Lung (tissue), 12 donors: Measurements from ENCODE around the gene NLRX1. TPM values are rescaled to one million over a fixed set of nuclear protein-coding genes. Genes with fewer than 3 reads are reported as not detected.
"Not testable (repeated sequence)": the region's sequence is repeated elsewhere in the genome, so short reads cannot be mapped to it uniquely, and the experiment has no call there.

Source experiments
- ATAC-seq: fragments of 200-7000 bp; cut with Tn5 transposase; one replicate; pipeline ENCODE4 v1.9.1; 2020; ENCODE audit warnings: moderate number of reproducible peaks; ENCODE audit not compliant: insufficient read depth, low FRiP score
- DNase-seq, 3 donors: peaks; one replicate each; pipeline ENCODE4 v3.0.0-alpha.2; 2013 to 2017
- H3K27ac ChIP-seq, 2 donors: one replicate each; pipeline ENCODE4 v1.5.1; 2013; ENCODE audit warnings: mild to moderate bottlenecking in 2 of 2, moderate library complexity in 2 of 2, control low read depth in 1 of 2, inconsistent platforms in 1 of 2, low read depth in 1 of 2, low read length in 1 of 2
- H3K27me3 ChIP-seq, 3 donors: one replicate each; pipeline ENCODE4 v1.5.1; 2013; ENCODE audit warnings: low read length in 2 of 3; ENCODE audit not compliant: control insufficient read depth in 3 of 3, insufficient read depth in 3 of 3
- H3K36me3 ChIP-seq, 4 donors: one replicate each; pipeline ENCODE4 v1.5.1; 2013; ENCODE audit warnings: low read length in 4 of 4, mild to moderate bottlenecking in 1 of 4, moderate library complexity in 1 of 4; ENCODE audit not compliant: control insufficient read depth in 4 of 4, insufficient read depth in 4 of 4
- H3K4me1 ChIP-seq, 5 donors: one replicate each; pipeline ENCODE4 v1.5.1; 2013; ENCODE audit warnings: low read length in 5 of 5, mild to moderate bottlenecking in 2 of 5, moderate library complexity in 1 of 5; ENCODE audit not compliant: control insufficient read depth in 5 of 5, insufficient read depth in 5 of 5
- H3K4me3 ChIP-seq: one replicate; pipeline ENCODE4 v1.5.1; 2013; ENCODE audit warnings: mild to moderate bottlenecking, control low read depth, moderate library complexity
- H3K9ac ChIP-seq, 2 donors: one replicate each; pipeline ENCODE4 v1.5.1; 2013; ENCODE audit warnings: low read length in 2 of 2, control low read depth in 1 of 2; ENCODE audit not compliant: insufficient read depth in 1 of 2
- H3K9me3 ChIP-seq, 4 donors: one replicate each; pipeline ENCODE4 v1.5.1; 2013; ENCODE audit warnings: low read length in 3 of 4, mild to moderate bottlenecking in 1 of 4, moderate library complexity in 1 of 4; ENCODE audit not compliant: control insufficient read depth in 4 of 4, insufficient read depth in 3 of 4
- CTCF ChIP-seq: IDR thresholded peaks from 2 replicates; pipeline ENCODE4 v1.5.1; 2012; ENCODE audit warnings: mild to moderate bottlenecking; ENCODE audit errors: control extremely low read depth, extremely low read depth
- WGBS, 2 donors: extraction: QIAGEN DNeasy Blood & Tissue Kit; methylation state at CpG; one replicate each; pipeline ENCODE4 v1.1.7; 2013; 5-methylcytosine and 5-hydroxymethylcytosine counted together
- polyA plus RNA-seq, 2 donors: library from polyadenylated mRNA; stranded (reverse); fragments of 200-250 nt; gene quantifications; one replicate each; pipeline ENCODE4 v1.2.1, GENCODE V29; 2013
- total RNA-seq, 2 donors: library from RNA; depleted of rRNA in 1 of 2; stranded (reverse); fragments of >200 nt in 1 of 2; gene quantifications; one replicate each; pipeline ENCODE4 v1.2.1, GENCODE V29; 2014 to 2021
- donor health status: control.
- donor health status: control.
- donor health status: Bipolar disorder and iron deficiency.
- donor health status: healthy.
- donor health status: DM: yes; HTN: yes; CAD: no.

NLRX1 gene
- total and polyA plus RNA-seq, 4 donors, result 5.1 to 22.6 (median 11.6) TPM

- no peak overlapping the region for H3K4me3 ChIP-seq
- no peaks in the 10 kb centered on the region for H3K4me1 ChIP-seq
- H3K9ac ChIP-seq, result no peak overlapping the region
- H3K27me3 ChIP-seq, result no peaks in the 10 kb centered on the region
- H3K27ac ChIP-seq, result no peak overlapping the region
- WGBS, 2 donors, result 84 to 88% methylated on average over 8 of the region's 8 CpGs
- no peak for ATAC-seq
- H3K36me3 ChIP-seq, result no peaks in the 10 kb centered on the region
- DNase-seq, result no peak
- no peak for TF ChIP-seq CTCF
- no peaks in the 10 kb centered on the region for H3K9me3 ChIP-seq
These were observed 20.4 kb downstream of the NLRX1 start for GRCh38 chr11:119188887-119189286.

DNA sequence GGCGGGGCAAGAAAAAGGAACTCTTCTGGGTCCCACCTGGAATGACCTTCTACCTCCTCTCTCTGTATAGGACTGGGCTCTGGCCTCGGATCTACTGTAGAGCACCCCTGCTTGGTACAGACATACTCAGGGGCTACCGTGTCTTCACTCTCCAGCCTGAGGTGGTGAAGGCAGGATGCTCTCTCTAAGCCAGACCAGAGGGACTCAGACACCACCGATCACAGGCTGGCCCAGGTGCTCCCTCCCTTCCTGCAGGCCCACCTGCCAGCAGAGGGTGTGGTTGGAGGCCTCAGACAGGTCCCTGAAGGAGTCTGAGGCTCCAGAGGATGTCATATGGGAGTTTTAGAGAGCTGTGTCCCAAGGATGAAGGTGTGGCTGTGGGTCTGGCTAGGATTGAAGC lies 20.9 kb downstream of the NLRX1 start:
- Histone ChIP-seq H3K27ac (no peak overlapping the region), H3K9ac (no peak overlapping the region), H3K36me3 (no peaks in the 10 kb centered on the region), H3K4me3 (no peak overlapping the region), H3K9me3 (no peaks in the 10 kb centered on the region), H3K27me3 (no peaks in the 10 kb centered on the region), H3K4me1 (no peaks in the 10 kb centered on the region)
- DNase-seq (no peak), ATAC-seq (no peak)
- 86 to 89% methylated on average over 4 of the region's 4 CpGs for WGBS, 2 donors
- TF ChIP-seq CTCF, result no peak

DNA sequence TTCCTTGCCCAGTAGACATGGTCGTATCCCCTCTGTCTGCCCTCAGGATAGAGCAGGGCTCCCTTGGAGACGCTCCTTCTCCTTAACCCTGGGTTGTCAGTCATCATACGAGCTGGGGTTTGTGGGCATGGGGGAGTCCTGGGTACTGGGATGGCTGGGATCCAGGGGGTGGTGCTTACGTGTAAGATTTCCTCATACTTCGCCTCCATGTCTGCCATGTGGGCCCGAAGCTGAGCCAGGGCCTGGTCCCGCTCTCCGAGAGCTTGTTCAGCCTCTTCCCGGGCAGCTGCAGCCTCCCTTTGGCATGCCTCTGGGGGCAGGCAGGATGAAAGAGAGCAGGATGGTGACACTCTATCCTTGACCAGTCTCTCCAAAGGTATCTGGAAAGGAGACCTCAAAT lies 22.0 kb downstream of the NLRX1 start:
- Histone ChIP-seq H3K36me3 (no peaks in the 10 kb centered on the region), H3K9ac (no peak overlapping the region), H3K27ac (no peak overlapping the region), H3K27me3 (no peaks in the 10 kb centered on the region), H3K4me3 (no peak overlapping the region), H3K9me3 (no peaks in the 10 kb centered on the region), H3K4me1 (no peaks in the 10 kb centered on the region)
- ATAC-seq (no peak), DNase-seq (no peak)
- 78% methylated on average over 9 of the region's 9 CpGs for WGBS, 2 donors
- TF ChIP-seq CTCF, result no peak

- H3K36me3 ChIP-seq, H3K27ac ChIP-seq, H3K9me3 ChIP-seq, H3K4me3 ChIP-seq, H3K4me1 ChIP-seq, DNase-seq, ATAC-seq, H3K27me3 ChIP-seq, H3K9ac ChIP-seq: not testable (repeated sequence)
- 90 to 95% methylated on average over 14 of the region's 14 CpGs for WGBS, 2 donors
These were observed 22.7 kb downstream of the NLRX1 start for GRCh38 chr11:119191265-119191664.
